Bronchial epithelial cell (primary cell): Measurements from ENCODE around the gene GTF3C1. TPM values are rescaled to one million over a fixed set of nuclear protein-coding genes. Genes with fewer than 3 reads are reported as not detected.

Experiments
- DNase-seq: peaks from one replicate; pipeline ENCODE4 v3.0.0-alpha.2; 2010; ENCODE audit warnings: low read depth
- FAIRE-seq: peaks from 2 replicates; lab custom pipeline; 2011; peaks lifted over from hg19 to GRCh38; lab: Jason Lieb, UNC
- H3K27me3 ChIP-seq: 2 replicates; pipeline ENCODE4 v1.5.1; 2011; ENCODE audit warnings: low read length; ENCODE audit not compliant: control insufficient read depth, insufficient read depth
- H3K36me3 ChIP-seq: 2 replicates; pipeline ENCODE4 v1.5.1; 2011; ENCODE audit warnings: low read length; ENCODE audit not compliant: control insufficient read depth, insufficient read depth
- H3K4me3 ChIP-seq: 2 replicates; pipeline ENCODE4 v1.5.1; 2011; ENCODE audit warnings: mild to moderate bottlenecking, low read depth, low read length, control low read depth
- total RNA-seq: library from RNA; depleted of rRNA; stranded (reverse); fragments of >200 nt; gene quantifications from 2 replicates; pipeline ENCODE4 v1.2.1, GENCODE V29; 2014
- TF ChIP-seq, protein P1 (sequence below): IDR thresholded peaks from 2 replicates; pipeline ENCODE4 v1.5.1; 2011; ENCODE audit warnings: mild to moderate bottlenecking, moderate library complexity, low read length, control low read depth, inconsistent platforms; ENCODE audit not compliant: insufficient read depth, severe bottlenecking

The GTF3C1 gene
- total RNA-seq, 1 donor from 2014 or later = 40.8 TPM

GRCh38 chr16:27506771-27507170, 42.9 kb downstream of the GTF3C1 start:
- TF ChIP-seq, protein P1, sequence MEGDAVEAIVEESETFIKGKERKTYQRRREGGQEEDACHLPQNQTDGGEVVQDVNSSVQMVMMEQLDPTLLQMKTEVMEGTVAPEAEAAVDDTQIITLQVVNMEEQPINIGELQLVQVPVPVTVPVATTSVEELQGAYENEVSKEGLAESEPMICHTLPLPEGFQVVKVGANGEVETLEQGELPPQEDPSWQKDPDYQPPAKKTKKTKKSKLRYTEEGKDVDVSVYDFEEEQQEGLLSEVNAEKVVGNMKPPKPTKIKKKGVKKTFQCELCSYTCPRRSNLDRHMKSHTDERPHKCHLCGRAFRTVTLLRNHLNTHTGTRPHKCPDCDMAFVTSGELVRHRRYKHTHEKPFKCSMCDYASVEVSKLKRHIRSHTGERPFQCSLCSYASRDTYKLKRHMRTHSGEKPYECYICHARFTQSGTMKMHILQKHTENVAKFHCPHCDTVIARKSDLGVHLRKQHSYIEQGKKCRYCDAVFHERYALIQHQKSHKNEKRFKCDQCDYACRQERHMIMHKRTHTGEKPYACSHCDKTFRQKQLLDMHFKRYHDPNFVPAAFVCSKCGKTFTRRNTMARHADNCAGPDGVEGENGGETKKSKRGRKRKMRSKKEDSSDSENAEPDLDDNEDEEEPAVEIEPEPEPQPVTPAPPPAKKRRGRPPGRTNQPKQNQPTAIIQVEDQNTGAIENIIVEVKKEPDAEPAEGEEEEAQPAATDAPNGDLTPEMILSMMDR = no peak
- FAIRE-seq = no peak
- no peak for DNase-seq
- peaks cover 47% of the 10 kb centered on the region for H3K36me3 ChIP-seq
- H3K27me3 ChIP-seq = no peaks in the 10 kb centered on the region
- H3K4me3 ChIP-seq = no peak overlapping the region

GRCh38 chr16:27505297-27506236, 44.1 kb downstream of the GTF3C1 start:
- H3K36me3 ChIP-seq = peaks cover 47% of the 10 kb centered on the region
- peak; percentile 36 for FAIRE-seq
- no peak overlapping the region for H3K4me3 ChIP-seq
- TF ChIP-seq, protein P1 = no peak
- peak; percentile 70 for DNase-seq
- no peaks in the 10 kb centered on the region for H3K27me3 ChIP-seq

- Histone ChIP-seq H3K4me3 (no peak overlapping the region), H3K27me3 (no peaks in the 10 kb centered on the region), H3K36me3 (peaks cover 47% of the 10 kb centered on the region)
- TF ChIP-seq, protein P1 = no peak
- no peak for FAIRE-seq
- peak; percentile 38 for DNase-seq
Observed at GRCh38 chr16:27503662-27504061, 46.1 kb downstream of the GTF3C1 start.

DNA sequence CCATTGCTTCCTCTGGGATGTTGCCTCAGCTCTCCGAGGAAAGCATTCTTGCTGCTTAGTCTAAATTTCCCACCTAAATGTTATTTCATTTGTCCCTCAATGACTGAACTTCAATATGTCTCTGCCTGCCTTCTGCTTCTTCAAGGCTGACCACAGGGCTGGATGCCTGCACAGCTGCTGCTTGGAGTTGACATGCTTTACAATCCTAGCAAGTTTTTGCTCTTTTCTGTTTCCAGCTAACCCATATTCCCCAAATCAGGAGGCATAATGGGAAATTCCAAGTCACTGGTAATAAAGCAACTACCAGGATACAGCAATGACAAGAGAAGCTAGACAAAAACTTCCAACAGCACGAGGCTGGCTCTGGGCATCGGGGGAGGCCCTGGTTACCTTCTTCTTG, 48.9 kb downstream of the GTF3C1 start:
- FAIRE-seq (no peak), DNase-seq (no peak)
- TF ChIP-seq, protein P1 = no peak
- no peaks in the 10 kb centered on the region for H3K27me3 ChIP-seq
- H3K4me3 ChIP-seq = no peak overlapping the region
- H3K36me3 ChIP-seq = peaks cover 36% of the 10 kb centered on the region

GRCh38 chr16:27499659-27500055, 50.1 kb downstream of the GTF3C1 start:
- no peak for FAIRE-seq
- no peaks in the 10 kb centered on the region for H3K27me3 ChIP-seq
- TF ChIP-seq, protein P1 = no peak
- H3K4me3 ChIP-seq = no peak overlapping the region
- peaks cover 41% of the 10 kb centered on the region for H3K36me3 ChIP-seq
- no peak for DNase-seq
